GM10248 (cell line): ENCODE measurements around the gene SYT13.

Source experiments
- CTCF ChIA-PET: fragments of 300-600 bp; sonication (Branson Sonifier 250); formaldehyde crosslinking; extraction: SDS; loops from one replicate; lab custom pipeline; 2021; ENCODE audit warnings: antibody characterized with exemption; lab: Yijun Ruan, JAX
- POLR2A ChIA-PET: fragments of 350-650 bp; sonication (Branson Sonifier 250); formaldehyde crosslinking; extraction: SDS; loops from one replicate; lab custom pipeline; 2020; ENCODE audit warnings: antibody characterized with exemption; lab: Yijun Ruan, JAX
- DNase-seq: peaks from one replicate; pipeline ENCODE4 v3.0.0; 2012; ENCODE audit errors: extremely low spot score
- TF ChIP-seq, protein P1 (sequence below): IDR thresholded peaks from 2 replicates; pipeline ENCODE4 v1.5.1; 2012; ENCODE audit warnings: mild to moderate bottlenecking, low read depth; ENCODE audit errors: extremely low read depth, missing control alignments, control extremely low read depth

SYT13 gene

DNA sequence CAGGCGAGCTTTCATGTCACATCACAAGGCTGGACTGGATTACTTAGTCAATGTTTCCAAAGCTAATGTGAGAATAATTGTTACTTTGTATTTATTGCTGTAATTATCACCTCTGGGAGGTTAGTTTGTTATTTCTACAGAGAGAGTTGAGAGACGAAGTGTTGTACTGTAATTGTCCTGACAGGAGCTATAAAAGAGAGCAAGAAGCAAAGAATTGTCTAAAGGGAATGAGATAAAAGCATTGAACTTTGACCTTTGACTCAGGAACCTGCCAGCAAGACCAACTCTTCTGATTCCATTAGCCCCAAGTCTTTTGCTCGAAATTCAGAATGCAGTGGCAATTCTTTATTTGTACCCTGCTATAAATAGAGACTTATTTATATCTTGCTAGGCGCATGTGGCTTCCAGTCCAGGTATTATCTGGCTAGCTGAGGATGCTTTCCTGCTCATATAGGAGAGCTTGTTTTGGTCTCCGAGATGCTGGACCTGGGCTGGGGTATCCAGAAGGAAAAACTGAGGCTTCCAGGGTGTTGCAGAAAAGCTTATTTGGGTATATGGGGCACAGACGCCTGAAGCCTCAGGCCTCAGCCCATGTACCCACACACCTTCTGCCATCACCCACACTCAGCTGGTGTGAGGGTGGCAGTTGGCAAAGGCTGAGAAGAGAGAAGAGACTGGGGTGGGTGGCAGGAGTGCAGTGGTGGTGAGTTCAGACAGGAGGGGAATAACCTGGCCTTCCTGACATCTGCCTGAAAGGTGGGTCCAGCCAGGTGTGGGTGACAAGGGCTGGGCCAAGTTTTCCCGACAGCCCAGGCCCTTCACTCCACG, 40.7 kb downstream of the SYT13 start:
- ChIA-PET CTCF (interaction anchor here (1.0 to 6.0 kb wide), 3 partner anchors 8 to 335 kb away, joined by 4 to 39 read pairs (median 10); no protein-coding TSS in a partner anchor), POLR2A (no interaction called here)

DNA sequence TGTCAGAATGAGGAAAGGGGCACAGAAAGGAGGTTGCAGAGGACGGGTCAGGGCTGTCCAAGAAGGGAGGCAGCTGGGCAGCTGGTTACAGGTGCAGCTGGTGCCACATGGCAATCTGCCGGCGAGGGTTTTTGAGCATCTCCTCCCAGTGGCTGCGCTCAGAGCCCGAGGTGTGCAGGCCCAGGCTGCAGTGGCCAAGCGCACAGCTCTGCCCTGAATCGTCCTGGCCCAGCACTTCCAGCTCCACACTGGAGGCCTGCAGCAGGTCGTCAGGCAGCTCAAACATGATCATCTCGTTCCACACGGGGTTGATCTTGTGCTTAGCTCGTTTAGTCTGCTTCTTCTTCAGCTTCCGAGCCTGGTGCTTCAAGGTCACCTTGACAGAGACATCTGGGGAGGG, 42.2 kb downstream of the SYT13 start:
- ChIA-PET CTCF (interaction anchor here (1.2 to 6.0 kb wide), 4 partner anchors 9 to 136 kb away, joined by 3 to 39 read pairs (median 6); no protein-coding TSS in a partner anchor), POLR2A (no interaction called here)
- DNase-seq = no peak
- TF ChIP-seq, protein P1, sequence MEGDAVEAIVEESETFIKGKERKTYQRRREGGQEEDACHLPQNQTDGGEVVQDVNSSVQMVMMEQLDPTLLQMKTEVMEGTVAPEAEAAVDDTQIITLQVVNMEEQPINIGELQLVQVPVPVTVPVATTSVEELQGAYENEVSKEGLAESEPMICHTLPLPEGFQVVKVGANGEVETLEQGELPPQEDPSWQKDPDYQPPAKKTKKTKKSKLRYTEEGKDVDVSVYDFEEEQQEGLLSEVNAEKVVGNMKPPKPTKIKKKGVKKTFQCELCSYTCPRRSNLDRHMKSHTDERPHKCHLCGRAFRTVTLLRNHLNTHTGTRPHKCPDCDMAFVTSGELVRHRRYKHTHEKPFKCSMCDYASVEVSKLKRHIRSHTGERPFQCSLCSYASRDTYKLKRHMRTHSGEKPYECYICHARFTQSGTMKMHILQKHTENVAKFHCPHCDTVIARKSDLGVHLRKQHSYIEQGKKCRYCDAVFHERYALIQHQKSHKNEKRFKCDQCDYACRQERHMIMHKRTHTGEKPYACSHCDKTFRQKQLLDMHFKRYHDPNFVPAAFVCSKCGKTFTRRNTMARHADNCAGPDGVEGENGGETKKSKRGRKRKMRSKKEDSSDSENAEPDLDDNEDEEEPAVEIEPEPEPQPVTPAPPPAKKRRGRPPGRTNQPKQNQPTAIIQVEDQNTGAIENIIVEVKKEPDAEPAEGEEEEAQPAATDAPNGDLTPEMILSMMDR = no peak

More for the DNA sequence above, 40.7 kb downstream of the SYT13 start:
- TF ChIP-seq, protein P1 = no peak
- DNase-seq = no peak

DNA sequence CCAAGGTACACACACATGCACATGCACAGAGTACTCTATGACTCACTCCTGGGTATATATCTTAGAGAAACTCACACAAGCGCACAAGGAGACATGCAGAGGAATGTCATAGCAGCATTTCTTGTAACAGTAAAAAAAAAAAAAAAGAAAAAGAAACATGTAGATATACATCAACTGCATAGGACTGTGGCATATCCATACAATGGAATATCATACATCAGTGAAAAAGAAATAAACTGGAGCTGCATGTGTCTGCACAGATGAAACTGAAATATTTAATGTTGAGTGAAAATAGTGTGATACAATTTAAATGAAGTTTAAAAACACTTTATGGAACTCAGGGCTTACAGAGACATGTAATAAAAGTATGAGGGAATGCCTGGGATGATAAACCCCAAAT, 46.4 kb downstream of the SYT13 start:
- TF ChIP-seq, protein P1 = no peak
- CTCF ChIA-PET = no interaction called here
- POLR2A ChIA-PET = no interaction called here
- no peak for DNase-seq

DNA sequence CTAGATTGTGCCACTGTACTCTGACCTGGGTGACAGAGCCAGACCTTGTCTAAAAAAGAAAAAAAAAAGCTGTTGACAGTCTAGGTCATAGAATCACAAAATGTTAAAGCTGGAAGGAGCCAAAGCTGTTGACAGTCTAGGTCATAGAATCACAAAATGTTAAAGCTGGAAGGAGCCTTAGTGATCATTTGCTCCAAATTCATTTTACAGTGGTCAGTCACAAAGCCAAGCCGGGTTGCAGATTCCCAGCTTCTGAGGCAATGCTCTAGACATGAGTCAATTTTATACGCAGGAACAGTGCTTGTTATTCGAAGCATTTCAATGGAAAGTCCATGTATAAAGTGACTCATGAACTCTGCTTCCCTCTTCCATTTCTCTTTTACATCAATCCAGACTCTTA, 47.4 kb downstream of the SYT13 start:
- no peak for DNase-seq
- ChIA-PET CTCF (interaction anchor here (1.0 kb wide), 1 partner anchor 36 kb away, joined by 3 read pairs; no protein-coding TSS in a partner anchor), POLR2A (no interaction called here)
- TF ChIP-seq, protein P1 = no peak

DNA sequence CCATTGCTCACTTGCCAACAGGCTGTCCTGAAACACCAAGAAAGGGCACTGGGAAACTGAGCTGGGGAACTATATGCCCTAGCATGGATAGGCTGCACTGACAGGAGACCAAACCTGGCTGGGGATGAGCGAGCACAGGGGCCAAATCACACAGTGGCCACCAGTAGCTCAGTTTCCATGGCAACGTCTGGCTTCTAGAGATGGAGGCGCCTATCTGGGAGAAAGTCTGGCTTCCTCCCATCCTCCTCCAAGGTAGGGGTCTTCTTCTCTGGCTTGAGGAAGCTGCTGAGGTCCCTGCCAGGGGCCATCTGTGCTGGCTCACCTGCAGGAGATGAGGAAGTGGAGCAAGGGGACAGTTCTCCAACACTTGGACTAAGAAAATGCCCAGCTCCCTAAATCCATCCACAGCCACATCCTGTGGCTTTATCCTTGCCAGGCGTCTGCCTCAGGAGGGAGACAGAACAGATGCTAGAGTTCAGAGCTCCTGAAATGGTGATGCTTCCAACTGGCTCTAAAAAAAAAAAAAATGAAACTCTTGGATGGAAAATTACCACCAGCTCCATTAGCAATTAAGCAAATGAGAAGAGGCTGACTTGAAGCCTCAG, 48.3 kb downstream of the SYT13 start:
- TF ChIP-seq, protein P1 = no peak
- POLR2A ChIA-PET = no interaction called here
- CTCF ChIA-PET = interaction anchor here (1.1 to 1.3 kb wide), 2 partner anchors 15 to 127 kb away, joined by 3 read pairs; no protein-coding TSS in a partner anchor
- no peak for DNase-seq

DNA sequence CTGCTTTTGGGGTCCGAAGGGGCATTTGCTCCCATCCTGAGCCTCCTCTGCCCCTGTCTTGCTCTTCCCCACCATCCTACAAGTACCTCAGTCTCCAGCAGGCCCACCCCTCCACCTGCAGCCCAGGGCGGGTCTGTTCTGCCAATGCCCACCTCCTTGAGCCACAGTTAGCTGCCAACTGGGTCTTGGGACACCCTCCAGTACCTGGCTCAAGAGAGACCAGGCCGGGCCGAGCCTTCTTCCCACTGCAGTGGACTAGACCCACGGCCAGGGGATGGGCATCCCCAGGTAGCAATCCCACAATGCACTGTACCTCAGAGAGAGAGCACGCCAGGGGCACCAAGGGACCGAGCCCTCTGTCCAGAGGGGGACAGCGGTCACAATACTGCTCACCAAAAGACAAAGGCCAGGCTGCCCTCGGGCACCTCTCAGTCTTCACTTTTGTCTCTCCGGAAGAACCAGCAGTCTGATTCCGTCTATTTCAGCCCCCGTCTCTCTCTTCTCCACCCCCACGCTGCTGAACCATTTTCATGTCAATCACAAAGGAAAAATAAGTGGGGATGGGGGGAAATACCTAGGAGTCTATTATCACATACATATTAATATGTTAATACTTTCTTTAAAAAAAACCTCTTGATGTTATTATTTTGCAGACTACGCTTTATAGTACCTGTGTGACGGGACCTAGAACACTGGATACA, 51.7 kb downstream of the SYT13 start:
- POLR2A ChIA-PET = no interaction called here
- CTCF ChIA-PET = interaction anchor here (0.6 to 5.0 kb wide), 12 partner anchors 8 to 161 kb away, joined by 3 to 39 read pairs (median 5); no protein-coding TSS in a partner anchor
- no peak for DNase-seq
- TF ChIP-seq, protein P1 = no peak
